GM12878 (cell line): ENCODE data around the gene TSPAN16.

Experiments used
- EGR1 ChIP-seq, 2 experiments: IDR thresholded peaks; 1 replicate in 1 of 2; 2 replicates in 1 of 2; pipeline ENCODE4 v1.6.1; 2011 to 2012; ENCODE audit warnings: low read depth in 2 of 2, low read length in 2 of 2, borderline replicate concordance in 1 of 2, mild to moderate bottlenecking in 1 of 2, moderate library complexity in 1 of 2
- MYC ChIP-seq: IDR thresholded peaks from 2 replicates; pipeline ENCODE4 v1.6.1; 2011; ENCODE audit warnings: mild to moderate bottlenecking, low read length, moderate library complexity, inconsistent platforms; ENCODE audit not compliant: insufficient read depth, insufficient replicate concordance, insufficient read length, severe bottlenecking
- USF2 ChIP-seq: IDR thresholded peaks from 2 replicates; pipeline ENCODE4 v1.6.1; 2011; ENCODE audit warnings: low read depth, low read length, improper control_type of control experiment, borderline replicate concordance

GRCh38 chr19:11268783-11269267, 27.1 kb upstream of the TSPAN16 start:
- TF ChIP-seq EGR1 (IDR thresholded peaks at IDR 0.05; ENCODE audit: borderline replicate concordance in 1 of 2, low read depth in 2 of 2, low read length in 2 of 2): no peak
- TF ChIP-seq USF2: no peak
- TF ChIP-seq MYC: no peak
